Activated T-cell treated with anti-CD3 and anti-CD28 coated beads for 24 hours (primary cell): Measurements from ENCODE around the gene LYRM1.
"Not testable (repeated sequence)": the region's sequence is repeated elsewhere in the genome, so short reads cannot be mapped to it uniquely, and the experiment has no call there.

Experiments
- DNase-seq: peaks from one replicate; pipeline ENCODE4 v3.0.0-alpha.2; 2020; ENCODE audit warnings: low read depth

LYRM1 gene

DNA sequence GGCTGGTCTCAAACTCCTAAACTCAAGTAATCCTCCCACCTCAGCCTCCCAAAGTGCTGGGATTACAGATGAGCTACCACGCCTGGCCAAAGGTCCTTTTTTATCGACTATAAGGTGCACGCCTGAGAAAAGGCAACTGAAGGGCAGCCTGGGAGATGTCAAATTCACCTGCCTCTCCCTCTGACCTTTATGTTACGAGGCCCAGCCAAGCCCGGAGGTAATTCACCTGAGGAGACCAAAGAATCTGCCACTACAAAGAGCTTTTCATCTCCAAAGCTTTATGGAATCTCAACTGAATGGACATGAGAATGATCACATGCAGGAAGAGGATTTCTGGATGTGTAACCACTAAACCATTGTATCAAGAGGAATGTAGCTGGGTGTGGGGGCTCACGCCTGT is 37.2 kb downstream of the LYRM1 start:
- no peak for DNase-seq

DNA sequence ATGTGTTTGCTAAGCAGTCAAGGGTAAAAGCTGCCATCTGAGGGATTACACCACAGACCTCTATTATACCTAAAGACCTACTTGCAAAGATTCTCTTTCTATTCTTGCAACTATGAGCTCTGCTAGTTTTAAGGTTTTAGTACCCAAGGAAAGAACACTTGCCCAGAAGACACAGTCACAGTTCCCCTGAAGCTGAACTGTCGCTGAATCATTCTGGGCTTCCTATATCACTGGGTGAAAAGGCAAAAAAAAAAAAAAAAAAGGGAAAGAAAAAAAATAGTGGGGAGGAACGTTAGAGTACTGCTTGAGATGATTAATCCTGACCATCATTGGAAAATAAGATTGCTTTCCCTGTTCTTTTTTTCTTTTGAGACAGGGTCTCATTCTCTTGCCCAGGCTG is 37.9 kb downstream of the LYRM1 start:
- DNase-seq = no peak

DNA sequence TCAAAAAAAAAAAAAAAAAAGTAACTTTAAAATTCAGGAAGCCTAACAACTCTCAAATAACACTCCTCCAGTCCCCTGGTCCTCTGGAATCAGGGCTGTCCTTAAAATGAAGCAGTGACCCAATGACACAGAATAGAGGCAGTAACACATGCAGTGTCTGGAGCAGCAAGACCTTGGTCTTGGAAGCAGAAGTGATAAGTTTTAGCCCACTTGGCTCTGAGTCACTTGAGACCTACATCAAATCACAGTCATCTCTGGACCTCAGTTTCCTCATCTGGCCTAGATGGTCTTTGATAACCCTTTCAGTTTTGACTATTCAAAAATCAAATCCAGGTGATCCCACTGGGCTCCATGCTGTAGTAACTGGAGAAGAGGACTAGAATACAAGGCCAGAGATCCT is 39.0 kb downstream of the LYRM1 start:
- DNase-seq = no peak

DNA sequence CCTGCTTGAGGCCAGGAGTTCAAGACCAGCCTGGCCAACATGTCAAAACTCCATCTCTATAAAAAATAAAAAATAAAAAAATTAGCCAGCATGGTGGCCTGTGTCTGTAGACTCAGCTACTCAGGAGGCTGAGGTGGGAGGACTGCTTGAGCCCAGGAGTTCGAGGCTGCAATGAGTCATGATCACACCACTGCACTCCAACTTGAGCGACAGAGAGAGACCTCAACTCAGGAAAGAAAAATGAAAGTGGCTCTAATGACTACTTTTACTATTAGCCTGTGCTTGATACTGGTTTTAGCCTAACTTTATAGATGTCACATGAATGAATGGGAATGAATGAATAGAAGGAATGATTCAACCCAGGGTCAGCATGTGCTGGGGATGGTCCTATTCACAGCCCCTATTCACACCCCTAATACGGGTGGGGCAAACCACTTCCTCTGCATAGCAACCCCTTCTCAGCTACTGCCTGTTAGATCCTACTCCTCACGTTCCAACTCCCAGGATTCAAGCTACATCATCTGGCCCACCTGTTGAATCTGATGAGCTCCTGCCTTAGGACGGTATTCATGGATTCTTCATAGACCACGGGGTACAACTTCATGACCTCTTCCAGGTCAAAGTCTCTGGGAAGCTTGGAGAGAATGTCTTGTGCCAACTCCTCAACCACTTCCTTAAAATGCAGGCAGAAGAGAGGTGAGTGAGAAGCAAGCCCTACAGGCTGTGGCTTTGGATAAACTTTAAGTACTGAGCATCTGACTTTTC is 40.5 kb downstream of the LYRM1 start:
- no peak for DNase-seq

DNA sequence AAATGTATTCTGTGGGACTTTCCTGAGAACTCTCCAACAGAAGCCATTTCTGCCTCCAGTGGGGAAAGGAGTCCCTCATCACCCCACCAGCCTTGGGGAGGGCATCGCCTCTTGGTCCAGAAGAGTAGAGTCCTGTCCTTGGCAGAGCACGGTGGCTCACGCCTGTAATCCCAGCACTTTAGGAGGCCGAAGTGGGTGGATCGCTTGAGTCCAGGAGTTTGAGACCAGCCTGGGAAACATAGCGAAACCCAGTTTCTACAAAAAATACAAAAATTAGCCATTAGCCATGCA is 41.0 kb downstream of the LYRM1 start:
- no peak for DNase-seq

DNA sequence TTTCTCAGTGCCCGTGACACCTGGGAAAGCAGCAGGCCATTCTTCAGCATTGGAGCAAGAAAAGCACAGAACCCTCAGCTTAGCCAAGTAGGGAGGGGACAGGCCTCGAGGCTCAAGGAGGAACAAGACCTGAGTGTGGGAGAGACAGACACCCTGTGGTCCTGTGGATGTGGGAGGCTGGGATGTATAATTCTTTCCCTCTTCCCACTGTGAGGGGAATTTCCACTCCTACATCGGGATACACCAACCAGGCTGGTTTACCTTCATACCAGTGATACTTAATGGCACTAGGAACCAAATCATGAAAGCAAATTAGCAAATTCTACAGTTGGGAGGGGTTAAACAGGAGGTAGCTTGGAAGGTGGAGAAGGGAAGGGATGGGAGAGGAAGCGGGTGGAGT is 41.7 kb downstream of the LYRM1 start:
- DNase-seq = no peak

DNA sequence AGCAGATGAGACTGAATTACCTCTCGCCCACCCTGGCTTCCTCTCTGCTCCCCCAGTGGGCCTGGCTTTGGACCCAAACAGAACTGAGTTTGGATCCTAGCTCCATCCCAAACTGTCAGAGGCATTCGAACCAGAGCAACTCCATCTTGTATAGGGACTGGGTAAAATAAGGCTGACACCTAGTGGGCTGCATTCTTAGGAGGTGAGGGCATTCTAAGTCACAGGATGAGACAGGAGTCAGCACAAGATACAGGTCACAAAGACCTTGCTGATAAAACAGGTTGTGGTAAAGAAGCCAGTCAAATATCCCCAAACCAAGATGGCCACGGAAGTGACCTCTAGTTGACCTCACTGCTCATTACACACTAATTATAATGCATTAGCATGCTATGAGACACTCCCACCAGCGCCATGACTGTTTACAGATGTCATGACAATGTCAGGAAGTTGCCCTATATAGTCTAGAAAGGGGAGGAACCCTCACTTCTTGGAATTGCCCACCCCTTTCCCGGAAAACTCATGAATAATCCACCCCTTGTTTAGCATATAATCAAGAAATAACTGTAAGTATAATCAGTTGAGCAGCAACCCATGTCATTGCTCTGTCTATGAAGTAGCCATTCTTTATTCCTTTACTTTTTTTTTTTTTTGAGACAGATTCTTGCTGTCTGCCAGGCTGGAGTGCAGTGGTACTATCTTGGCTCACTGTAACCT is 44.4 kb downstream of the LYRM1 start:
- DNase-seq = peak; percentile 29

DNA sequence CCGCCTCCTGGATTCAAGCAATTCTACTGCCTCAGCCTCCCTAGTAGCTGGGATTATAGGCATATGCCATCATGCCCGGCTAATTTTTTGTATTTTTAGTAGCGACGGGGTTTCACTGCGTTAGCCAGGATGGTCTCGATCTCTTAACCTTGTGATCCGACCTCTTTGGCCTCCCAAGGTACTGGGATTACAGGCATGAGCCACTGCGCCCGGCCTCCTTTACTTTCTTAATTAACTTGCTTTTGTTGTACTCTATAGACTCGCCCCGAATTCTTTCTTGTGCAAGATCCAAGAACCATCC is 45.0 kb downstream of the LYRM1 start:
- DNase-seq = not testable (repeated sequence)

DNA sequence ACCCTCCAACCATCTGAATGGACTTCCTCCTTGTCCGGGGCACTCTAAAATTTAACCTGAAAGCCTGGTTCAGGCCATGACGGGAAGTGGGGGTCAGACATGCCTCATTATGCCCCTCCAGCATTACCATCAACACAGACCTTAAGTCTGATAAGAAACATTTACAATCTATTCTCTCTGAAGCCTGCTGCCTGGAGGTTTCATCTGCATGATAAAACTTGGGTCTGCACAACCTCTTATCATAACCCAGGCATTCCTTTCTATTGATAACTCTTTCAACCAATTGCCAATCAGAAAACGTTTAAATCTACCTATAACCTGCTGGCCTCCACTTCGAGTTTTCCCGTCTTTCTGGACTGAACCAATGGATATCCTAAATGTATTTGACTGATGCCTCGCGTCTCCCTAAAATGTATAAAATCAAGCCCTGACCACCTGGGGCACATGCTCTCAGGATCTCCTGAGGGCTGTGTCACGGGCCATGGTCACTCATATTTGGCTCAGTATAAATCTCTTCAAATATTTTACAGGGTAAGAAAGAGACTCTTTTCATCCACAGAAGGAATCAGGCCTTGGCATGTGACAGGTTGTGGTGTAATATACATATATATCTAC is 45.6 kb downstream of the LYRM1 start:
- no peak for DNase-seq

DNA sequence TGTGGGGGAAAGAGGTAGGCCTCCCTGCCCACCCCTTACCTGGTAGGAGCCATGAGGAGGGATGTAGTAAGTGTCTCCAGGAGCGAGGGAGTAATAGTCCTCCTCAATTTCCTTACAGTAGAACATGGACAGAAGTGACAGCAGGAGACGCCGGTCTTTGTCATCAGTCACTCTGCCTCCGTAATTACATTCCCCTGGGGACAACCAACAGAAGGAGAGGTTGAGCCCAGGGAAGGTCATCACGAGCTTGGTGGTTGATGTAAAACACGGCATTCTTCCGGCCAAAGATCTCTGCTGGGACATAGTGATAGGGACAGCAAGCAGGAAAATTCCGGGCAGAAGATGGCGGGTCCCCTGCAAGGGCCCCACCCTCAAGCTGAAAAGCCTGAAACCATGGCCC is 47.9 kb downstream of the LYRM1 start:
- no peak for DNase-seq

DNA sequence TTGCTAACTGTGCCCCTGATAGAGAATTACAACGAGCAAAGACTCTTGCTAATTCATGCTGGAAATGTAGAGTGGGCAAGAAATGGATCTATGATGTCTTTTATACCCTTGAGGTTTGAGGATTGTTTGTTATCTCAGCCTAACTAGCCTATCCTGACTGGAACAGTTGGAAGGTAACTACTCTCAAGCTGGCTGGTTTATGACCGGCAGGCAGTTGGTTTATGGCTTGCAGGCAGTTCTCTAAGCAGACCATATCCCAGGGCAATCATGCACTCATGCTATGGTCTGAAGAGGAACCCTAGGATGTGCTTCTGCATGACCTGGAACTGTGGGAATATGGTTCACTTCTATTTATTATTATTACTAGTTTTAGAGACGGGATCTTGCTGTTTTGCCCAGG is 49.1 kb downstream of the LYRM1 start:
- DNase-seq = no peak

DNA sequence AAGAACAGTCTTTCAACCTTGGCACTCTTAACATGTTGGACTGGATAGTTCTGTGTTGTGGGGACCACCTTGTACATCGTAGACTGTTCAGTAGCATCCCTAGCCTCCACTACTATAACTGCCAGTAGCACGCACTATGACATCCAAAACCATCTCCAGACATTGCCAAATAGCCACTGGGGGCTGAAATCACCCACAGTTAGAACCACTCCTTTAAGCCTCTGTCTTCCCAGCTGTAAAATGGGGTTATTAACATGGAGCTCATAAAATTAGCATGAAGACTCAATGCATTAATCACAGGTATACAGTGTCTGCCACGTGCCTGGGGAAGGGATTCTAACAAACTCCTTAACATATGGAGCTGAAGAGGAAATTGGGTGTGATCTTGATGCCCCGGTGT is 49.7 kb downstream of the LYRM1 start:
- no peak for DNase-seq

DNA sequence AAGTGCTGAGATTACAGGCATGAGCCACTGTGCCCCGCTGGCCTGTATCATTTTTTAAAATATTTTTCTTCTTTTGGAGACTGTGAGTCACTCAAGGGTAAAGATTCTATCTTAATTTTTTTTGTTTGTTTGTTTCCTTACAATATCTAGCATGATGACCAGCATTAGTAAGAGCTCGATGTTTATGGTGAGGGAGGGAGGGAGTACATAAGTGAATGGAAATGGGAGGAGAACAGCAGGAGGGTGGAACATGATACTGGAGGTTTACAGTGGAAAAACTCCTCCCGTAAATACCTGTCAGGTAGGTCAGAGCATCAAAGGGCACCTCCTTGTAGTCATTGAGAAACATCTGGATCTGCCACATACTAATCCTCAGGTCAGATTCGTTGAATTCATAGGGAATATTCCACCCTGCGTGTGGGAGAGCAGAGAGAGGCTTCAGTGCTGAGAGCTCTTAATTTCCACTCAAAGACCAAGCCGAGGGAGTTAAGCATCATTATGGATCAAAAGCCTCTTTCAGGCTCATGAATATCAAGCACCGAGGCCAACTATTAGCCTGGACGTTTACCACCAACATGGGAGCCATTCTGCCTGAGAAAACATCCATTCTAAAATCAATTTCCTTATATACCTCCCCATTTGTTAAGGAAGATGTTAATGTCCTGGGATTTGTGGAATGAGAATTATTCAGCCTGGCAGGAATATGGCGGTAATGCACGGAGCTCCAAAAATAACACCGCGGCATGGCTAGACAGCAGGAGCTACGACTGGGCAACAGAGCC is 51.8 kb downstream of the LYRM1 start:
- no peak for DNase-seq

DNA sequence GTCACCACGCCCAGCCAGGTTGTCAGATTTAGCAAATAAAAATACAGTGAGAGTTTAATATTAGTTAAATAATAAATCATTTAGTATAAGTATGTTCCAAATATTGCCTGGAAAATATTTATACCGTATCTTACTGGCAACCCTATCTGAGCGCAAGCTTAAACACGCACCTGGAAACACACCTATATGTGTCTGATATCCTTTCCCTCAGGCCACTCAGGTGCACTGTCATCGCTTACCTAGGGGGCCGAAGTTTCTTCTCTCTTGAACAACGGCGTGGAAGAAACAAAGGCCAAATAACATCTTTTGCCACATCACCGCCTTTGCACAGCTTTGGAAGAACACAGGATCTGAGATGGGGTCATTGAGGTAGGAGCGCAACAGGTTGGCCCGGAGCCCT is 54.0 kb downstream of the LYRM1 start:
- no peak for DNase-seq

DNA sequence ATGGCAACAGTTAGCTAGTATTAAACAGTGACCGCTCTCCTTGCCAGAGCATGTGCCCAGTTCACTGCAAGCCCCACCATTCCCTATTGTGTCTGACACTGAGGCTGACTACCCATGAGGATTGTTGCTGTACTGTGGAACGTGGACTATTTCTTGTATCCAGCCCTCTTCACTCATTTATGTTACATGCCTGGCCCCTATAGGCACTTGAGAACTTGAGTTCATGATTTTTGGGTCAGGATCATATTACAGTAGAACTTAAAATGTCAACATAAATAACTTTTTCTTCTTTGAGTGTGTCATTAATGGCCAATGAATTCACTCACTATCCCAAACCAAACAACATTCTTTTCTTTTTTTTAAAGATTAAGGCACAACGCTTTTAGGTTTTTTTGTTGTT is 55.7 kb downstream of the LYRM1 start:
- no peak for DNase-seq

DNA sequence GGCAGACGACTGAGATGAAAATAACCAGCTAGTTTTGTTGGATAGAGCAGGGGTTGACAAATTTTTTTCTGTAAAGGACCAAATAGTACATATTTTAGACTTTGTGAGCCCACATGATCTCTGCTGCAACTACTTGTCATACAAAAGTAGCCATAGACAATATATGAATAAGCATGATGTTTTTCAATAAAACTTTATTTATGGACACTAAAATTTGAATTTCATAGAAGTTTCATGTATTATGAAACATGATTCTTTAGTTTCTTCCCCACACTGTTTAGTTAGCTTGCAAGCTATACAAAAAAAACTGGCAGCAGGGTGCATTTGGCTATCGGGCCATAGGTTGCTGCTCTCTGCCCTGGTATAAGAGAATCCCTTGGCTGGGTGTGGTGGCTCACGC is 56.6 kb downstream of the LYRM1 start:
- no peak for DNase-seq

DNA sequence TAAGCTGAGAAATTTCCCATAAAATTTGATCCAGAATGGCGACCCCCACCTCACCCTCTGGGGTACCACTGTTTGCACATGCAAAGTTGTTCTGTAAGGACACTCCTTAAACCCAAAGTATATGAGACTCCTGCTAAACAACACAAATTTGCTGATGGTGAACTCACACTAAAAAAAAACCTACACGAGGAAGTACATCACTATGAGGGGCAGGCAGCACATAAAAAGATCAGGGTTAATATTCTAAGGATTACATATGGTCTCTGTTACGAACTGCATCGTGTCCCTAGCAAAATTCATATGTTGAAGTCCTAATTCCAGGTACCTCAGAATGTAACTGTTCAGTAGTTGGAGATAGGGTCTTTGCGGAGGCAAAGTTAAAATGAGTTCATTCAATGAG is 60.3 kb downstream of the LYRM1 start:
- no peak for DNase-seq

DNA sequence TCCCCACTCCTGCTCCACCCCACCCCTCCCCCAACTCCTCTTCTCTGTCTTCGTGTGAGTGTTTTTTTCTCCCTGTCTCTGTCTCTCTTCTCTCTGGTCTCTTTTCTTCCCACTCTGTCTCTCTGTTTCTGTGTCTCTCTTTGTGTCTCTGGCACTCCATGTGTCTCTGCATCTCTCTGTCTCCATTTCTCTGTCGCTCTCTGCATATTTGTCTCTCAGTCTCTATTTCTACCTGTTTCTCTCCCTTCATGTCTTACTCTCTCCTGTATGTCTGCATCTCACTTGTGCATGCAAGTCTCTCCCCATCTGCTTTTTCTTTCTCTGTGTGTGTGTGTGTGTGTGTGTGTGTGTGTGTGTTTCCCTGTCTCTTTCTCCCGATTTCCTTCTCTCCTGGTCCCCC is 68.2 kb downstream of the LYRM1 start:
- DNase-seq = no peak

DNA sequence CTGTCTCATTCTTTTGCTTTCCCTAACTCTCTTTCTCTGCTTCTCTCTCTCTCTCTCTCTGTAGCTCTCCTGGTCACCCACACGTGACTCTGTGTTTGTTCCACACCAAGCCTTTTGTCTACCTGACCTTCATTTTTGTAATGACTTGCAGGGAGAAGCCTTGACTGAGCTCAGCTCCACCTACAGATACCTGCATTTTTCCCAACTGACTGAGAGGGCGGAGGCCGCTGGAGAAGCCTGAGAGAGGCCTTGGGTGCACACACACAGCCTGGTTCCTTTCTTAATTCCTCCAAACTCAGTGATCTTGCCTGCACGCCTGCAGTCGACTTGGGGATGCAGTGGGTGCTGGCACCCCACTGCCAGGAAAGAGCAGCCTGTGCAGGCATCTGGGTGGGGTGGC is 68.8 kb downstream of the LYRM1 start:
- DNase-seq = no peak

DNA sequence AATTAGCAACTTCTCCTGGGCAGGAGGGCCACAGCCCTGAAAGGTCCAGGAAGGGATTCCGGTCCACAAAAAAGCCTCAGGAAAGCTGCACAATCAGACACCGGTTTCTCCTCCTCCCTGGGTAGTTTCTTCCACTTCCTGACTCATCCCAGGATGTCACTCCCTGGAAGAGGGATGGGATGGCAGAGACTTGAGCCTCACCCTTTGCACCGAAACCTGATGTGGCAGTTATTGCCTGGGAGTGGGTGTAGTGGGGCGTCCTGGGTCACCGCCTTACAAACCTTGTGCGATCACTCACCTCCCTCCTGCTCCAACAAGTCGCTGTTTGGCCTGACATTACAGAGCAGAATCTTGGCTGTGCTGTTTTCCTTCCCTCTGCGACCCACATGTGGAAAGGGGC is 70.8 kb downstream of the LYRM1 start:
- DNase-seq = no peak

DNA sequence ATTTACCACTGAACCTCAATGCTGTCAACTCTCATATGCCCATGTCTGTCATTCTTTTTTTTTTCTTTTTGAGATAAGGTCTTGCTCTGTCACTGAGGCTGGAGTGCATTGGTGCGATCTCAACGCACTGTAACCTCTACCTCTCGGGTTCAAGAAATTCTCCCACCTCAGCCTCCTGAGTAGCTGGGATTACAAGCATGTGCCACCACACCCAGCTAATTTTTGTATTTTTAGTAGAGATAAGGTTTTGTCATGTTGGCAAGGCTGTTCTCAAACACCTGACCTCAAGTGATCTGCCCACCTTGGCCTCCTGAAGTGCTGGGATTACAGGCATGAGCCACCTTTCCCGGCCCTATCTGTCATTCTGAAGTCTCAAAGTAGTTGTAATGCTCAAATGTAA is 72.6 kb downstream of the LYRM1 start:
- not testable (repeated sequence) for DNase-seq
